Ovary (tissue), 9 donors: Measurements from ENCODE around the gene B3GALT5. TPM values are rescaled to one million over a fixed set of nuclear protein-coding genes. Genes with fewer than 3 reads are reported as not detected.

ENCODE experiments used
- DNase-seq, 5 donors: peaks; one replicate each; pipeline ENCODE4 v3.0.0-alpha.2; 2019 to 2020
- H3K27ac ChIP-seq, 2 donors: fragments of 200-600 bp; one replicate each; pipeline versions ENCODE4 v1.5.1 to v1.8.0; 2019 to 2022
- H3K27me3 ChIP-seq: fragments of 200-600 bp; one replicate; pipeline ENCODE4 v1.8.0; 2022
- H3K36me3 ChIP-seq: fragments of 200-600 bp; sonication (generic); one replicate; pipeline ENCODE4 v1.5.1; 2019
- H3K4me1 ChIP-seq: one replicate; pipeline ENCODE4 v1.8.1; 2013; ENCODE audit warnings: mild to moderate bottlenecking, moderate library complexity; ENCODE audit not compliant: insufficient read depth
- H3K4me3 ChIP-seq: fragments of 200-600 bp; sonication (generic); one replicate; pipeline ENCODE4 v1.5.1; 2017
- H3K9me3 ChIP-seq, 2 donors: fragments of 200-600 bp in 1 of 2; sonication (generic) in 1 of 2; one replicate each; pipeline versions ENCODE4 v1.5.1 to v1.8.1; 2013 to 2019; ENCODE audit warnings: mild to moderate bottlenecking in 1 of 2, moderate library complexity in 1 of 2
- EP300 ChIP-seq: sonication (generic); formaldehyde crosslinking; IDR thresholded peaks from one replicate; pipeline ENCODE4 v1.6.1; 2017; ENCODE audit warnings: antibody characterized with exemption
- POLR2A ChIP-seq: fragments of 450-650 bp; IDR thresholded peaks from one replicate; pipeline ENCODE4 v1.6.1; 2017; ENCODE audit warnings: antibody characterized with exemption, mild to moderate bottlenecking, moderate library complexity
- WGBS, 3 donors: extraction: QIAGEN DNeasy Blood & Tissue Kit in 1 of 3; methylation state at CpG; one replicate each; pipeline versions ENCODE4 v1.1.5 to v1.1.7; 2013 to 2017; 5-methylcytosine and 5-hydroxymethylcytosine counted together
- intact Hi-C, 4 donors: fragments of 100-400 bp; cut with DNase I; formaldehyde crosslinking; loops; one replicate each; pipeline versions ENCODE4 v1.11.0 to v1.15.1; 2022 to 2023
- polyA plus RNA-seq, 2 donors: library from polyadenylated mRNA; stranded (reverse); fragments of 200-250 nt in 1 of 2; fragments of 350-450 nt in 1 of 2; fragmentation: Illumina TruSeq in 1 of 2; extraction: RNeasy Lipid Tissue Mini Kit (QIAGEN cat#74804) in 1 of 2; gene quantifications; one replicate each; pipeline ENCODE4 v1.2.3, GENCODE V29; 2013 to 2014
- total RNA-seq, 7 donors: library from RNA; depleted of rRNA in 2 of 7; stranded (reverse); fragments of >200 nt in 2 of 7; fragmentation: NEBNext Ultra II Directional in 3 of 7; extraction: Animal tissue kit (Norgen Biotek cat#: 25700) in 3 of 7; gene quantifications; one replicate each; pipeline versions ENCODE4 v1.1.0 to v1.2.4, GENCODE V29; 2016 to 2023
- TF ChIP-seq, protein P1 (sequence below), 3 donors: fragments of 450-650 bp in 2 of 3; fragments of 200-600 bp in 1 of 3; IDR thresholded peaks; one replicate each; pipeline versions ENCODE4 v1.5.1 to v1.8.0; 2016 to 2022; ENCODE audit warnings: antibody characterized with exemption in 3 of 3, mild to moderate bottlenecking in 1 of 3
- donor health status: DM: no; HTN: no; CAD: no; lungs with moderate emphysema.
- donor health status: DM: no; HTN: no; CAD: no.
- donor health status: Bipolar disorder and iron deficiency.
- donor health status: DM: yes; HTN: yes; CAD: no.
- donor health status: DM: no; HTN: no; CAD: no.
- donor health status: DM: yes; HTN: yes; CAD: no.

Gene B3GALT5
- total and polyA plus RNA-seq, 9 donors, result 0.12 to 1.8 (median 0.62) TPM

DNA sequence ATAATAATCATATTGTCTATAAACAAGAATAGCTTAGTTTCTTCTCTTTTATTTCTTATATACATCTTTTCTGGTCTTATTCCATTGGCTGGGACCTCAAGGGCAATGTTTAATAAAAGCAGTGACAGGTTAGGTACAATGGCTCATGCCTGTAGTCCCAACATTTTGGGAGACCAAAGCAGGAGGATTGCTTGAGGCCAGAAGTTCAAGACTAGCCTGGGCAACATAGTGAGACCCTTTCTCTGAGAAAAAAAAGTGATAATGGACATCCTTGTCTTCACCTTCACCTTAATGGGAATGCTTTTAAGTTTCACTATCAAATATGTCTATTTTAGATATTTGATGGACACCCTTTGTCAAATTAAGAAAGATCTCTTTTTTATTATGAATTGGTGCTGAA, 8.1 kb downstream of the B3GALT5 start:
- intact Hi-C loops, result no loop called here
- H3K9me3 ChIP-seq, result no peaks in the 10 kb centered on the region
- H3K36me3 ChIP-seq, result no peaks in the 10 kb centered on the region
- TF ChIP-seq, protein P1, sequence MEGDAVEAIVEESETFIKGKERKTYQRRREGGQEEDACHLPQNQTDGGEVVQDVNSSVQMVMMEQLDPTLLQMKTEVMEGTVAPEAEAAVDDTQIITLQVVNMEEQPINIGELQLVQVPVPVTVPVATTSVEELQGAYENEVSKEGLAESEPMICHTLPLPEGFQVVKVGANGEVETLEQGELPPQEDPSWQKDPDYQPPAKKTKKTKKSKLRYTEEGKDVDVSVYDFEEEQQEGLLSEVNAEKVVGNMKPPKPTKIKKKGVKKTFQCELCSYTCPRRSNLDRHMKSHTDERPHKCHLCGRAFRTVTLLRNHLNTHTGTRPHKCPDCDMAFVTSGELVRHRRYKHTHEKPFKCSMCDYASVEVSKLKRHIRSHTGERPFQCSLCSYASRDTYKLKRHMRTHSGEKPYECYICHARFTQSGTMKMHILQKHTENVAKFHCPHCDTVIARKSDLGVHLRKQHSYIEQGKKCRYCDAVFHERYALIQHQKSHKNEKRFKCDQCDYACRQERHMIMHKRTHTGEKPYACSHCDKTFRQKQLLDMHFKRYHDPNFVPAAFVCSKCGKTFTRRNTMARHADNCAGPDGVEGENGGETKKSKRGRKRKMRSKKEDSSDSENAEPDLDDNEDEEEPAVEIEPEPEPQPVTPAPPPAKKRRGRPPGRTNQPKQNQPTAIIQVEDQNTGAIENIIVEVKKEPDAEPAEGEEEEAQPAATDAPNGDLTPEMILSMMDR (IDR thresholded peaks at IDR 0.05), result no peak
- TF ChIP-seq POLR2A (no peak), EP300 (no peak)
- no peak overlapping the region for H3K27ac ChIP-seq
- H3K27me3 ChIP-seq, result no peaks in the 10 kb centered on the region
- no peak for DNase-seq
- H3K4me3 ChIP-seq, result no peak overlapping the region
- no peaks in the 10 kb centered on the region for H3K4me1 ChIP-seq

DNA sequence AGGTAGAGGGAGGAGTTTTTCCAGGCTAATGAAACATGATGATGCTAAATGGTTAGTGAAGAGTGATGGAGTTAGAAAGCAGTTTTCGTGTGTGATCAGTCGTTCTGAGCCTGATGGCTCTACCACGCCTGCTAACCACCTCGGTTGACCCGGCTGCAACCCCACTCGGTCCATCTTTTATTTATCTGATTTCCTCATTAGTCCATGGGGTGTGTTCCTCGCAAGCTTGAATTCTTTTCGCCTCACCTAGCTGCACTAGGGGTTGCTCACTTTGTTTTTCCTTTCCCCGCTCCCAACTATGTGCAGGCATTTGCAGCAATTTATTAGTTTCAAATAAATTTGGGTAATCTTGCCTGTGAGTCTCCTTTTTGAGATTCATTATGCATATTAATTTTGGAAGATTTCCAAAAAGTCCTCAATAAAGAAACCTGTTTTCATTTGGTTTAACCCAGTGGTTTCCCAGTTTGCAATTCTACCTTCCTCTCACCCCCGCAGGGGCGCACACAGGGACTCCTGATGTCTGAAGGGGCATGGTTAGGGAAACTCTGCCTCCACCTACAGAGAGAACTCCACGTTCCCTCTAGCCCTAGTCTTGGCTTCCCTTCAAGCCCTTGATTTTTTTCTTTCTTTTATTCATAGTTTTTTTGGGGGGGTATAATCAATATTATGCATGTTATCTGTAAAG, 12.6 kb downstream of the B3GALT5 start:
- Histone ChIP-seq H3K4me3 (no peak overlapping the region), H3K36me3 (no peaks in the 10 kb centered on the region), H3K27me3 (no peaks in the 10 kb centered on the region), H3K27ac (no peak overlapping the region), H3K9me3 (no peaks in the 10 kb centered on the region), H3K4me1 (no peaks in the 10 kb centered on the region)
- DNase-seq, result no peak
- TF ChIP-seq EP300 (no peak), POLR2A (no peak)
- TF ChIP-seq, protein P1 (IDR thresholded peaks at IDR 0.05), result no peak
- intact Hi-C loops, result no loop called here
- 87 to 91% (median 89%) methylated on average over 12 of the region's 12 CpGs for WGBS, 3 donors

DNA sequence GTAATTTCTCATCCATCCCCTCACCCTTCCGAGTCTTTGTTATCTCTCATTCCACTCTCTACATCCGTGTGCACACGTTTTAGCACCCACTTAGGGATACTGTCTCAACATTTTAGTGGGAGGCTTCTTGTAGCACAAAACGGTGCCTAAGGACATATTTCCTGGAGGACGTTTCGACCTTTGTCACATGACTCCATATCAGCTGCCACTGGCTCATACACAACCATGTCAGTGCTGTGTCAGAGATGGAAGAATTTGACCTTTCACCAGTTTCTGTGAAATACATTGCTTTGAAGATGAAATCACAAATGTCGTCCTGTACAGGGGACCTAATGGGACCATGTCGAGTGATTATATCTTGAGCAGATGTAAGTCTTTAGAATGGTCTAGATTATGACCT, 15.6 kb downstream of the B3GALT5 start:
- no peak overlapping the region for H3K4me3 ChIP-seq
- H3K36me3 ChIP-seq, result no peaks in the 10 kb centered on the region
- intact Hi-C loops, result no loop called here
- no peak for TF ChIP-seq POLR2A
- TF ChIP-seq EP300, result no peak
- TF ChIP-seq, protein P1 (IDR thresholded peaks at IDR 0.05), result no peak
- H3K27me3 ChIP-seq, result no peaks in the 10 kb centered on the region
- H3K9me3 ChIP-seq, result no peaks in the 10 kb centered on the region
- 85 to 89% (median 88%) methylated on average over 8 of the region's 8 CpGs for WGBS, 3 donors
- H3K4me1 ChIP-seq, result no peaks in the 10 kb centered on the region
- no peak overlapping the region for H3K27ac ChIP-seq
- DNase-seq, result no peak

DNA sequence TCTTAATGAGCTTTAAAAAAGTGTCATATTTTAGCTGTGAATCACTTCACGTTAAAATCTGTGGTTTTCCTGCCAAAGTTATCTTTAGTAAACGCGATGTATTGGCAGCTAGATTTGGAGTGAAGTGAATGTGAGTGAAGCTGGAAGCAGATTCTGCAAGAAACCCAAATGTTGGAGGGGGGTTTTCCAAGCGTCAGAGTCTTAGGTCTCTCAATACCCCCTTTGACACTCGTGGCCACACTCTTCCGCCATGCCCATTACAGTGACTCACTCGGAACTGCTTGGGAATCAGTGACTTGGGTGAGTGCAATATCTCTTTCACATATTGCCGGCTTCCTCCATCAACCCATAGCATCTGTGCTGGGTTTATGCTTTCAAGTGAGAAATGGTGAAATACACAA, 17.5 kb downstream of the B3GALT5 start:
- no peaks in the 10 kb centered on the region for H3K9me3 ChIP-seq
- intact Hi-C loops, result no loop called here
- WGBS, 3 donors, result 51 to 71% (median 56%) methylated on average over 8 of the region's 8 CpGs
- no peaks in the 10 kb centered on the region for H3K36me3 ChIP-seq
- TF ChIP-seq POLR2A (no peak), EP300 (no peak)
- TF ChIP-seq, protein P1 (IDR thresholded peaks at IDR 0.05), result no peak
- H3K4me1 ChIP-seq, result no peaks in the 10 kb centered on the region
- H3K27ac ChIP-seq, result no peak overlapping the region
- H3K4me3 ChIP-seq, result no peak overlapping the region
- no peak for DNase-seq
- no peaks in the 10 kb centered on the region for H3K27me3 ChIP-seq
